OCI-LY7 (cell line): ENCODE results near the gene CFAP70. TPM values are rescaled to one million over a fixed set of nuclear protein-coding genes. Genes with fewer than 3 reads are reported as not detected.
A peak's percentile ranks its signal among the peaks of the same experiment; 100 is the strongest.
"Not testable (repeated sequence)": the region's sequence is repeated elsewhere in the genome, so short reads cannot be mapped to it uniquely, and the experiment has no call there.

Source experiments
- BruUV-seq: library from RNA; stranded (reverse); fragments of 400-500 nt; replicated peaks from 2 replicates; lab custom pipeline; 2021; lab: Mats Ljungman, UMichigan
- CTCF ChIA-PET: fragments of 300-600 bp; sonication (Branson Sonifier 250); formaldehyde crosslinking; loops from one replicate; lab custom pipeline; 2022; ENCODE audit warnings: antibody characterized with exemption; ENCODE audit not compliant: unreplicated experiment; lab: Charles Lee
- POLR2A ChIA-PET: fragments of 300-600 bp; sonication (Branson Sonifier 250); formaldehyde crosslinking; loops from one replicate; lab custom pipeline; 2022; ENCODE audit warnings: antibody characterized with exemption; lab: Charles Lee
- DNase-seq: peaks from one replicate; pipeline ENCODE4 v3.0.0-alpha.2; 2015; ENCODE audit warnings: low spot score
- H2AFZ ChIP-seq: fragments of 200-600 bp; sonication (generic), shearing (Covaris generic); 2 replicates; pipeline ENCODE4 v1.6.1; 2014; ENCODE audit warnings: mild to moderate bottlenecking, antibody characterized with exemption, low read length, moderate library complexity
- H3K27ac ChIP-seq: fragments of 200-600 bp; sonication (generic); 2 replicates; pipeline ENCODE4 v1.5.1; 2014; ENCODE audit warnings: mixed run types, low read depth, mild to moderate bottlenecking, moderate library complexity, low read length, inconsistent platforms; ENCODE audit not compliant: poor library complexity, severe bottlenecking
- H3K36me3 ChIP-seq: fragments of 200-600 bp; sonication (generic); 2 replicates; pipeline ENCODE4 v1.6.1; 2014; ENCODE audit warnings: mild to moderate bottlenecking, antibody characterized with exemption, low read length, moderate library complexity, mixed read lengths; ENCODE audit not compliant: insufficient read depth
- H3K4me1 ChIP-seq: fragments of 200-600 bp; sonication (generic); 2 replicates; pipeline ENCODE4 v1.5.1; 2014; ENCODE audit warnings: mild to moderate bottlenecking, low read length; ENCODE audit not compliant: insufficient read depth, poor library complexity, severe bottlenecking
- H3K4me2 ChIP-seq: fragments of 200-600 bp; sonication (generic); 2 replicates; pipeline ENCODE4 v1.6.1; 2014; ENCODE audit warnings: mild to moderate bottlenecking, low read length
- H3K4me3 ChIP-seq: fragments of 200-600 bp; sonication (generic); 2 replicates; pipeline ENCODE4 v1.5.1; 2014; ENCODE audit warnings: mild to moderate bottlenecking, low read depth, low read length; ENCODE audit not compliant: poor library complexity, severe bottlenecking
- H3K79me2 ChIP-seq: fragments of 200-600 bp; sonication (generic); 2 replicates; pipeline ENCODE4 v1.6.1; 2016; ENCODE audit warnings: low read depth, mild to moderate bottlenecking, low read length, moderate library complexity, mixed read lengths; ENCODE audit not compliant: insufficient read depth
- H3K9me2 ChIP-seq: fragments of 200-600 bp; sonication (generic); 2 replicates; pipeline ENCODE4 v1.6.1; 2016; ENCODE audit warnings: mild to moderate bottlenecking, low read length, mixed read lengths; ENCODE audit not compliant: insufficient read depth
- H3K9me3 ChIP-seq: fragments of 200-600 bp; sonication (generic); 2 replicates; pipeline ENCODE4 v1.6.1; 2014; ENCODE audit warnings: mild to moderate bottlenecking, mixed run types, low read length, mixed read lengths
- H4K20me1 ChIP-seq: fragments of 200-600 bp; sonication (generic); 2 replicates; pipeline ENCODE4 v1.6.1; 2014; ENCODE audit warnings: mild to moderate bottlenecking, antibody characterized with exemption, low read length, moderate library complexity, mixed read lengths; ENCODE audit not compliant: insufficient read depth
- EZH2phosphoT487 ChIP-seq: fragments of 200-600 bp; sonication (generic); IDR thresholded peaks from 2 replicates; pipeline ENCODE4 v1.6.1; 2018; ENCODE audit warnings: low read depth, borderline replicate concordance, mild to moderate bottlenecking, mixed run types, antibody characterized with exemption, low read length, moderate library complexity, mixed read lengths
- intact Hi-C: fragments of 100-400 bp; cut with micrococcal nuclease; formaldehyde crosslinking; loops from one replicate; pipeline ENCODE4 v1.10.0; 2022; ENCODE audit not compliant: unreplicated experiment
- total RNA-seq, 2 experiments: library from RNA; depleted of rRNA in 1 of 2; stranded (reverse); fragments of >200 nt in 1 of 2; shearing (Covaris generic) in 1 of 2; gene quantifications; 2 replicates each; pipeline ENCODE4 v1.2.3, GENCODE V29; 2014 to 2022
- TF ChIP-seq, protein P1 (sequence below): fragments of 200-600 bp; sonication (generic); conservative IDR thresholded peaks from 2 replicates; pipeline ENCODE4 v1.5.1; 2014; ENCODE audit warnings: mild to moderate bottlenecking, antibody characterized with exemption, low read length, moderate library complexity, mixed read lengths

CFAP70 gene
- total RNA-seq, 2 experiments from 2014 or later, result 1.1 to 1.9 TPM

DNA sequence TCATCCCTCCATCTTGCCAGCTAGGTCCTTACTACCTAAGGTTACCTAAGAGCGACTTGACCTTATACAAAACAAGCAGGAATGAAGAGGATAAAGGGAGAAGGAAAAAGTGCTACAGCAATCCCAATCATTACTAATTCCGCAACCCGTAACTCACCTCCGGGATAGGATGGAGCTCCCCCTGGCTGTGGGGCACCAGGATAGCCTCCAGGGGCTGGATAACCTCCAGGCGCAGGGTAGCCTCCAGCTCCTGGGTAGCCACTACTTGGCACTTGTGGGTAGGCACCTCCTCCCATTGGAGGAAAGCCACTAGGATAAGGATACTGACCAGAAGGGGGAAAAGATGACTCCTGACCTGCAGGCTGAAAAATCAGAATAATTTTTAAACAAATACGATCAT, 39.4 kb upstream of the CFAP70 start:
- no peaks in the 10 kb centered on the region for H4K20me1 ChIP-seq
- H3K9me3 ChIP-seq, result 0 out of 2 replicates have a peak, but pooled peaks cover 5% of the 10 kb centered on the region
- no peak overlapping the region for H3K4me3 ChIP-seq
- ChIA-PET CTCF (no interaction called here), POLR2A (no interaction called here)
- no TSS peak for BruUV-seq
- no peak for DNase-seq
- TF ChIP-seq, protein P1, sequence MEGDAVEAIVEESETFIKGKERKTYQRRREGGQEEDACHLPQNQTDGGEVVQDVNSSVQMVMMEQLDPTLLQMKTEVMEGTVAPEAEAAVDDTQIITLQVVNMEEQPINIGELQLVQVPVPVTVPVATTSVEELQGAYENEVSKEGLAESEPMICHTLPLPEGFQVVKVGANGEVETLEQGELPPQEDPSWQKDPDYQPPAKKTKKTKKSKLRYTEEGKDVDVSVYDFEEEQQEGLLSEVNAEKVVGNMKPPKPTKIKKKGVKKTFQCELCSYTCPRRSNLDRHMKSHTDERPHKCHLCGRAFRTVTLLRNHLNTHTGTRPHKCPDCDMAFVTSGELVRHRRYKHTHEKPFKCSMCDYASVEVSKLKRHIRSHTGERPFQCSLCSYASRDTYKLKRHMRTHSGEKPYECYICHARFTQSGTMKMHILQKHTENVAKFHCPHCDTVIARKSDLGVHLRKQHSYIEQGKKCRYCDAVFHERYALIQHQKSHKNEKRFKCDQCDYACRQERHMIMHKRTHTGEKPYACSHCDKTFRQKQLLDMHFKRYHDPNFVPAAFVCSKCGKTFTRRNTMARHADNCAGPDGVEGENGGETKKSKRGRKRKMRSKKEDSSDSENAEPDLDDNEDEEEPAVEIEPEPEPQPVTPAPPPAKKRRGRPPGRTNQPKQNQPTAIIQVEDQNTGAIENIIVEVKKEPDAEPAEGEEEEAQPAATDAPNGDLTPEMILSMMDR, result peak; percentile 48
- TF ChIP-seq EZH2phosphoT487, result no peak
- no peak overlapping the region for H3K27ac ChIP-seq
- intact Hi-C loops, result no loop called here
- H3K4me1 ChIP-seq, result peaks cover 6% of the 10 kb centered on the region
- no peak overlapping the region for H3K4me2 ChIP-seq
- peaks cover 54% of the 10 kb centered on the region for H3K36me3 ChIP-seq
- H3K79me2 ChIP-seq, result peaks cover 23% of the 10 kb centered on the region; the same call in 1 of the 2 replicates
- H3K9me2 ChIP-seq, result no peaks in the 10 kb centered on the region
- H2AFZ ChIP-seq, result no peak overlapping the region

DNA sequence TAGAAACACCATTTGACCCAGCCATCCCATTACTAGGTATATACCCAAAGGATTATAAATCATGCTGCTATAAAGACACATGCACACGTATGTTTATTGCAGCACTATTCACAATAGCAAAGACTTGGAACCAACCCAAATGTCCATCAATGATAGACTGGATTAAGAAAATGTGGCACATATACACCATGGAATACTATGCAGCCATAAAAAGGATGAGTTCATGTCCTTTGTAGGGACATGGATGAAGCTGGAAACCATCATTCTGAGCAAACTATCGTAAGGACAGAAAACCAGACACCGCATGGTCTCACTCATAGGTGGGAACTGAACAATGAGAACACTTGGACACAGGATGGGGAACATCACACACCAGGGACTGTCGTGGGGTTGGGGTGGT, 35.7 kb upstream of the CFAP70 start:
- H3K4me2 ChIP-seq, H3K9me2 ChIP-seq, H3K79me2 ChIP-seq, H3K4me3 ChIP-seq, H3K4me1 ChIP-seq, BruUV-seq, POLR2A ChIA-PET, intact Hi-C loops, CTCF ChIA-PET, H4K20me1 ChIP-seq, H3K9me3 ChIP-seq, H3K27ac ChIP-seq, H2AFZ ChIP-seq, DNase-seq: not testable (repeated sequence)
- H3K36me3 ChIP-seq, result peaks cover 70% of the 10 kb centered on the region

DNA sequence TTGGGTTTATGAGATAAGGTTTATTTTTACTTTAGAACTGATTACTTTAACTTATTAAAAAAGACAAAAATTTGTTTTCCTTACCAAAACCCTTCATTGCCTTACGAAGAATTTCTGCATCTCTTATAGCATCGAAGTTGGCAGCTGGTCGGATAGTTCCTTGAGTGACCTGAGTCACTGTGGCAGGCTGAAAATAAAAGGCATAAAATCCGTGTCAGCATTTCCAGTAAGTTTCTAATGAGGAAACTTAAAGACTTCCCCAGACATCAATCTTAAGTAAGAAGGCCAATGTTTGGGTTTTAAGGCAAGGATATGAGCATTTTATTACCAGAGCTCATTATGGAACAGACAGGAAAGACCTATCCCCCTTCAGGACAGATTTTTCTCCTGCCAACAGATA, 29.6 kb upstream of the CFAP70 start:
- intact Hi-C loops, result no loop called here
- Histone ChIP-seq H3K27ac (no peak overlapping the region), H3K4me3 (no peak overlapping the region), H2AFZ (no peak overlapping the region), H3K36me3 (peaks cover 79% of the 10 kb centered on the region), H3K9me3 (no peaks in the 10 kb centered on the region), H3K4me2 (no peak overlapping the region), H3K9me2 (no peaks in the 10 kb centered on the region), H3K79me2 (0 out of 2 replicates have a peak, but pooled peaks cover 4% of the 10 kb centered on the region), H4K20me1 (no peaks in the 10 kb centered on the region), H3K4me1 (no peaks in the 10 kb centered on the region)
- CTCF ChIA-PET, result no interaction called here
- DNase-seq, result no peak
- POLR2A ChIA-PET, result no interaction called here
- TF ChIP-seq, protein P1, result no peak
- no peak for TF ChIP-seq EZH2phosphoT487
- no TSS peak for BruUV-seq
